Measurements from ENCODE around the gene PRKAR2B.

The PRKAR2B gene

GRCh38 chr7:107002126-107002525 is 42.4 kb upstream of the PRKAR2B start:
- no peak for TF ChIP-seq CTCF (IDR thresholded peaks at IDR 0.05; ENCODE audit: insufficient read depth, low read length, poor library complexity, severe bottlenecking)
- Histone ChIP-seq H3K4me3 (replicated peaks; ENCODE audit: low read depth, low read length) (no peak overlapping the region), H3K36me3 (ENCODE audit: control insufficient read depth, insufficient read depth, low read length) (no peaks in the 10 kb centered on the region), H3K27me3 (replicated peaks; ENCODE audit: control insufficient read depth, insufficient read depth, low read length) (no peaks in the 10 kb centered on the region)
- no peak for DNase-seq (ENCODE audit: extremely low read depth, insufficient read length)

GRCh38 chr7:107002529-107002998 is 41.9 kb upstream of the PRKAR2B start:
- no peak for TF ChIP-seq CTCF (IDR thresholded peaks at IDR 0.05; ENCODE audit: insufficient read depth, low read length, poor library complexity, severe bottlenecking)
- no peaks in the 10 kb centered on the region for H3K36me3 ChIP-seq (ENCODE audit: control insufficient read depth, insufficient read depth, low read length)
- no peak overlapping the region for H3K4me3 ChIP-seq (replicated peaks; ENCODE audit: low read depth, low read length)
- DNase-seq (ENCODE audit: extremely low read depth, insufficient read length) = no peak
- H3K27me3 ChIP-seq (replicated peaks; ENCODE audit: control insufficient read depth, insufficient read depth, low read length) = no peaks in the 10 kb centered on the region

GRCh38 chr7:107007007-107007891 is 37.3 kb upstream of the PRKAR2B start:
- TF ChIP-seq CTCF (IDR thresholded peaks at IDR 0.05; ENCODE audit: insufficient read depth, low read length, poor library complexity, severe bottlenecking) = no peak
- Histone ChIP-seq H3K27me3 (replicated peaks; ENCODE audit: control insufficient read depth, insufficient read depth, low read length) (no peaks in the 10 kb centered on the region), H3K36me3 (ENCODE audit: control insufficient read depth, insufficient read depth, low read length) (no peaks in the 10 kb centered on the region), H3K4me3 (replicated peaks; ENCODE audit: low read depth, low read length) (no peak overlapping the region)
- DNase-seq (ENCODE audit: extremely low read depth, insufficient read length) = no peak

DNA sequence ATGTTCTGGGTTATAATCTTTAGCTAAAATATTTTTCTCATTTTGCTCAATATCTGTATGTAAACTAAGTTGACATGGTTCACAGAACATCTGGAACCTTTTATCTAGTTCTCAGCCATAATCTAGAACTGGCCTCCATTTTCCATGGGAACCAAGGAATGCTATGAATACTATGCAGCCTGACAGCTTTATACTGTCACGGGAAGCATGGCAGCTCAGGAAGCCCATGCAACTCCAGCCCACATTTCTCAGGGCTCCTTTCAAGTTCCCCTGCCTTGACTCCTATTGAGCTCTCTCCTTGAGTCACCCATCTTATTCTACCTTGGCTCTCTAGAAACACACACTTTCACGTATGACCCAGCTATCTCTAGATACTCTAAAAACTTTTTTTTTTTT is 36.6 kb upstream of the PRKAR2B start:
- TF ChIP-seq CTCF (IDR thresholded peaks at IDR 0.05; ENCODE audit: insufficient read depth, low read length, poor library complexity, severe bottlenecking) = no peak
- H3K36me3 ChIP-seq (ENCODE audit: control insufficient read depth, insufficient read depth, low read length) = no peaks in the 10 kb centered on the region
- no peaks in the 10 kb centered on the region for H3K27me3 ChIP-seq (replicated peaks; ENCODE audit: control insufficient read depth, insufficient read depth, low read length)
- no peak overlapping the region for H3K4me3 ChIP-seq (replicated peaks; ENCODE audit: low read depth, low read length)
- DNase-seq (ENCODE audit: extremely low read depth, insufficient read length) = no peak

GRCh38 chr7:107009846-107010203 is 34.7 kb upstream of the PRKAR2B start:
- Histone ChIP-seq H3K27me3 (replicated peaks; ENCODE audit: control insufficient read depth, insufficient read depth, low read length) (no peaks in the 10 kb centered on the region), H3K36me3 (ENCODE audit: control insufficient read depth, insufficient read depth, low read length) (no peaks in the 10 kb centered on the region), H3K4me3 (replicated peaks; ENCODE audit: low read depth, low read length) (no peak overlapping the region)
- no peak for TF ChIP-seq CTCF (IDR thresholded peaks at IDR 0.05; ENCODE audit: insufficient read depth, low read length, poor library complexity, severe bottlenecking)
- no peak for DNase-seq (ENCODE audit: extremely low read depth, insufficient read length)
